HG03439 (cell line): ENCODE data around the gene ADGRB3.
"Not testable (repeated sequence)": the region's sequence is repeated elsewhere in the genome, so short reads cannot be mapped to it uniquely, and the experiment has no call there.

ENCODE experiments used
- ATAC-seq: cut with Tn5 transposase; IDR thresholded peaks from one replicate; pipeline ENCODE4 v1.9.1; 2021; ENCODE audit warnings: mild to moderate bottlenecking, moderate library complexity; ENCODE audit not compliant: unreplicated experiment

Gene ADGRB3

DNA sequence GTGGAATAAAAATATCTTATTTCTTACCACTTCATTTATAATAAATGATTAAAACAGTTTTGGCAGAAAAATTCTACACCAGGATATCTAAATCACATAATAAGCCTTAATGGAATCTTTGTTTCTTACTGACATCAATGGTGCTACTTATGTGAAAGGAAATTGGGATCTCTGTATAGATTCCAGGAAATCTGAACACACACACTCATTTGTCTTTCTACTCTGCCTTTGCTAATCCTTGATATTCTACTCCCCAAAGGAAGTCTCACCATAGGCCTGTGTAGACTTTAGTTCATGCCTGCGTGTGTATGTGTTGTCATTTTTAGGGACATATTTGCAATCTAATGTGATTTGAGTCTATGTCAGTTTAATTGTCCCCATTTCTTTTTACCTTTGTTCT is 7.9 kb downstream of the ADGRB3 start:
- no peak for ATAC-seq

- ATAC-seq, result no peak
Measured at GRCh38 chr6:68649669-68650068, 14.6 kb downstream of the ADGRB3 start.

- ATAC-seq, result no peak
Measured at GRCh38 chr6:68650142-68650541, 15.1 kb downstream of the ADGRB3 start.

- no peak for ATAC-seq
Measured at GRCh38 chr6:68651011-68651985, 16.2 kb downstream of the ADGRB3 start.

DNA sequence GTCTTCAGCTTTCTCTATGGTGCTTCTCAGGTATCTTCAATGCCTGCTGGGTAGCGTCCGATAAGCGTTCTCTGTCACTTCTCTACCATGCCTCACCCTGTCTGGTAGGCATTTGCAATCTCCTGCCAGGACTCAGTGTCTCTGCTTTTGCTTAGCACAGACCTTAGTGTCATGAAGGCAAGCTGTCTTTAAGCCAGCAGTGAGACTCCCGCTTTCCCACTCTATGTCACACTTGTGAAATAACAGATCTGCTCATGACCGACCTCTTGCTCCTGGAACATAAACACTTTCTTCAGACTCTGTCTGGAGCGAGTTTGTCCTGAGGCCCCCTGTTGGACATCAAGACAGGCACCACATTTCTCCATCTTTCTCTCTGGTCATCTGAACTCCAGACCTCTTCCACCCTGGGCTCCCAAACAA is 17.0 kb downstream of the ADGRB3 start:
- ATAC-seq, result no peak

DNA sequence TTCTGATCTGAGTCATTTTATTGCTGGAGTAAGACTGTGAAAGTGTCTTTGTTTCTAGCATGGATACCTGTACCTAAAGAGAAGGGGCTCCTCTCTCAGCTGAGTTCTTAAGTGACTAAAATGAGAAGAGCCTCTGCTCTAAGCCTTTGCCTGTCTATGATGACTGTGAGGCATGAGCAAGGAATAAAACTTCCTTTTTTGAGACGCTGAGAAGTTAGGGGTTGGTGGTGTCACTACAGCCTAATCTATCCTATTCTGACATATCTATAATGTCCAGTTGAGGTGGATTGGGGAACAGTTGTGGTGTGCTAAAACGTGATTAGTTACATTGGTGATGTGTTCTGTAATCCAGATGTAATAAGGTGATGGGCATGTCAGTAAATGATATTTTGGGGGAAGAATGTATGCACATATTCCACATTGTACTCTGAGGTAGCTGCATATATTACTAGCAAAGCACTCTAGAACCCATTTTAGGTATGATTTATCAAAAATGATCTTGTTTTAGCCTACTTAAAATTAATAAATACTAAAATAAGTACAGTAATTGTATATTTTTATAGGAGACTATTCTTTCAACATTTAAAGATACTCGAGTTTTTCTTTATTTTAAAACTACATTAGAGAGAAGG is 18.1 kb downstream of the ADGRB3 start:
- ATAC-seq, result no peak

- no peak for ATAC-seq
Measured at GRCh38 chr6:68653706-68654089, 18.6 kb downstream of the ADGRB3 start.

DNA sequence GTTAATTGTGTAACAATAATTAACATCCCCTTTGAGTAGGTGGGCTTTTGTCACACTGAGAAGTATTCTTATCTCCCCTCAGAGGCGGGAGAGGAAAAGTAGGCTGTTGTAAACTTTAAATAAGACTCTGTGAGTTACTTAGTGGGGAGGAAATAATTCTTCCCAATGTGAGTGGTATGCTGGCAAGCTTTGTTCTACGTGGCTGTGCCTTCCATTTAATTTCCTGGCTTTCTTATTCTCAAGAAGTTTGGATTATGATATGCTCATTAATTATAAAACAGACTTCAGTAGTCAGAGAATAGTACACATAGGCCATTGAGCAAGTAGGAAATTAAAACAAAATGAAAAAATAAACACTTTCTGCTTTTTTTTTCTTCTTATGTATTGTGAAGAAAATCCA is 19.1 kb downstream of the ADGRB3 start:
- no peak for ATAC-seq

GRCh38 chr6:68655028-68655427 is 19.9 kb downstream of the ADGRB3 start:
- no peak for ATAC-seq

DNA sequence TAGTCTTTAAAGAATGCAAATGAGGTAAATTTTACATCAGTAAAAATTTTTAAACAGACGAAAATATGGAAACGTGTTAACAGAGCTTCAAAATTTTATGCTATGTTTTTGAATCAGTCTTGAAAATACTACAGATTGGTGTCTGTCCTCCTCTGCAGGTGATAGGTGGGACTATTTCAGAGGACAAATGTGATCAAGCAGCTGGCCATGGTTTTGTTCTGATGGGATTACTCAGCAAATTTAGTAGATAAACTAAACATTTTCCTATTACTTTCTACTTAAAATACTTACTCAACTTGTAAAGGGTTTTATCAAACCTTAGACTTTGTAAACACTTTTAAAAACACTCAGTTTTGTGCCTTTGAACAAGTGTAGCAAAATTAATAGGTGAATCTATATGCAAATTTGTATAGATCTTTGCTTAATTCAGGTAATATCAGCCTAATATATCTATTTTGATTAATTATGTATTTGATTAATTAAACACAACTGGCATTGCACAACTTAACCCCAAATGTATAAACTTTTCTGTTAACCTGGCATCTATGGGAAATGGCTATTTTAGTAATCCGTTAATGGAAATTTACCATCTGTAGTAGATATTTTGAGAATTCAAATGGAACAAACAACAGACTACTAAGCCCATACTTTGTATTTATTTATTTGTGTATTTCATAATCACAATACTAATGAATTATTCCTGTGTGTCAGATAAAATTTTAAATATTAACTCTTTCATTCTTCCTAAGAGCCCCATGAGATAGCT is 22.5 kb downstream of the ADGRB3 start:
- ATAC-seq, result no peak

- ATAC-seq, result no peak
Measured at GRCh38 chr6:68658338-68658737, 23.3 kb downstream of the ADGRB3 start.

- no peak for ATAC-seq
Measured at GRCh38 chr6:68673255-68673654, 38.2 kb downstream of the ADGRB3 start.

DNA sequence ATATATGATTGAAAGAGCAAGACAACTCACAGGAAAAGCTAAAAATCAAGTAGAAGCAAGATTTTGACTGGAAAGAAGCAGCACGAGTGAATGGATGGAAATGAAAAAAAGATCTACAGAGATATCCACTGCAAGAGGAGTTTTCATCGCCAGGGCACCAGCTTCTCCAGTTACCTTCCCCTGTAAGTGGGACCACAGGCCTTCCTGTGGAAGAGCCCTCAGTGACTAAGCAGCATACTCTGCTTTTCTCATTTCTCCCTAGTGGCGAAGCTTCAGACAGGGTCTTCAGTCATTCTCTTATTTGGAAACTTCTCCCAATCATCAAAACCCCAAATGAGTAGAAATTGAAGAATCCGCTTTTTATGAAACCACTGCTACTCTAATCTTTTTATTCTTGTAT is 40.5 kb downstream of the ADGRB3 start:
- ATAC-seq, result no peak

DNA sequence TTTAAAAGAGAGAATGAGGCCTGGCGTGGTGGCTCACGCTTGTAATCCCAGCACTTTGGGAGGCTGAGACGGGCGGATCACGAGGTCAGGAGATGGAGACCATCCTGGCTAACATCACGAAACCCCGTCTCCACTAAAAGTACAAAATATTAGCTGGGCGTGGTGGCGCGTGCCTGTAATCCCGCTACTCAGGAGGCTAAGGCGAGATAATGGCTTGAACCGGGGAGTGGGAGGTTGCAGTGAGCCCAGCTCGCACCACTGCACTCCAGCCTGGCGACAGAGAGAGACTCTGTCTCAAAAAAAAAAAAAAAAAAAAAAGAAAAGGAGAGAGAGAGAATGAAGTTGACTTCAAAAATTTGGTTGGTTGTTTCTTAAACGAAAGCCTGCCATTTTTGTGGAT is 41.0 kb downstream of the ADGRB3 start:
- not testable (repeated sequence) for ATAC-seq

GRCh38 chr6:68677058-68677457 is 42.0 kb downstream of the ADGRB3 start:
- no peak for ATAC-seq

GRCh38 chr6:68679399-68679798 is 44.3 kb downstream of the ADGRB3 start:
- no peak for ATAC-seq

DNA sequence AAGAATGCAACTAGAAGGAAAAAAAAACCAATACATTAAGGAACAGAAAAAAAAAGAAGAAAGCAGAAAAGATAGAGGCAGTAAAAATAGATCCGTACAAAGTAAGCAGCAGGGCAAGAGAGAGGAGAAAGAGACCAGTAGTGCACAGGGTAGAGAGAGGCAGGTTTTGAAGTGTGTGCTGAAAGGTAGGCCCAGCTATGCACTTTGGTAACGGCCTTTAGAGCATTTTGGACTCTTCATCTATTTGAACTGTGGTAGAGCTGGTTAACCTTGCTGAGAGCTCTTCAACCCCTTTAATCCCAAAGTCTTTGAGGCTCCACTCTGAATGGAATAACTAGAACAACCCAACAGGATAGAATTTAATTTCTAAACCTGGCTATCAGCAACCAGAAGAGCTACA is 45.2 kb downstream of the ADGRB3 start:
- no peak for ATAC-seq

GRCh38 chr6:68689910-68690309 is 54.8 kb downstream of the ADGRB3 start:
- no peak for ATAC-seq

DNA sequence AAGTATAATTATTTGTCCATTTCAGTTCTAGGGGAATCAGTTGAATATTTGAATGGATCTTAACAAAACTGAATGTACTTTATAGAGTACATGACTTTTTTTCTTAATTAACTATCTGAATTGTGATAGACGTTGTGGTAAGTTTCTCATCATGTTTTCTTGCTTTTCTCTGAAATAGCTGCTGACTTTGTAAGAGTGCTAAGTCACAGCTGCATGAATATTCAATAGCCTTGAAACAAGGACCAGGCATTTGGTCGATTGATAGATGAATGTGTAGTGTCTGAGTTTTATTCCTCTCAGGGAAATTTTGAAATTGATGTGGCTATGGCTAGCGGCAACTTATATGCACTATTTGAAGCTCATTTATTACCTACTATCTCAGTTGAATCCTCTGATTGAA is 56.0 kb downstream of the ADGRB3 start:
- ATAC-seq, result no peak

DNA sequence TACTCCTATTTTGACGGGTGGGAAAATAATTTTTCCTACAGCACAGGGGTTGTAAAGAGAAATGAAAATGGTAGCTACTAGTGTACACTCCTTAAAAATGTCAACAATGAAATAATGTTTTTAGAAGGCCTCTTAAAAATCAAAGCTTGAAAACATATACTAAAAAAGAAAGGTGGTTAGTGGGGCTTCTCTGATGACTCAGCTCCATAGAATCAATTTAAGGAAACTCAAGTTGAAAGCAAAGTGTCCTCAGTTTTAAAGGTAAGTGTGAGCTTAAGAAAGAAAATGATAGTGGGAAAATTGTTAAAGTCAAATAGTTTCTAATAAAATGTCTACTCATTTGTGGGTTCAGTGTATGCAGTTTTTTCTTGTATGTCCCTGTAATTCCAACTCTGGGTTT is 58.2 kb downstream of the ADGRB3 start:
- no peak for ATAC-seq

GRCh38 chr6:68695403-68695802 is 60.3 kb downstream of the ADGRB3 start:
- no peak for ATAC-seq

- ATAC-seq, result no peak
Measured at GRCh38 chr6:68695838-68696237, 60.8 kb downstream of the ADGRB3 start.
